Measurements from ENCODE around the gene RTEL1. TPM values are rescaled to one million over a fixed set of nuclear protein-coding genes. Genes with fewer than 3 reads are reported as not detected.

RTEL1 gene
- total and polyA plus RNA-seq, 9 of the 15 experiments (the other 6 are each of a cell fraction or from before 2014, with no cell fraction given) = 0.36 to 61.0 (median 17.9) TPM

DNA sequence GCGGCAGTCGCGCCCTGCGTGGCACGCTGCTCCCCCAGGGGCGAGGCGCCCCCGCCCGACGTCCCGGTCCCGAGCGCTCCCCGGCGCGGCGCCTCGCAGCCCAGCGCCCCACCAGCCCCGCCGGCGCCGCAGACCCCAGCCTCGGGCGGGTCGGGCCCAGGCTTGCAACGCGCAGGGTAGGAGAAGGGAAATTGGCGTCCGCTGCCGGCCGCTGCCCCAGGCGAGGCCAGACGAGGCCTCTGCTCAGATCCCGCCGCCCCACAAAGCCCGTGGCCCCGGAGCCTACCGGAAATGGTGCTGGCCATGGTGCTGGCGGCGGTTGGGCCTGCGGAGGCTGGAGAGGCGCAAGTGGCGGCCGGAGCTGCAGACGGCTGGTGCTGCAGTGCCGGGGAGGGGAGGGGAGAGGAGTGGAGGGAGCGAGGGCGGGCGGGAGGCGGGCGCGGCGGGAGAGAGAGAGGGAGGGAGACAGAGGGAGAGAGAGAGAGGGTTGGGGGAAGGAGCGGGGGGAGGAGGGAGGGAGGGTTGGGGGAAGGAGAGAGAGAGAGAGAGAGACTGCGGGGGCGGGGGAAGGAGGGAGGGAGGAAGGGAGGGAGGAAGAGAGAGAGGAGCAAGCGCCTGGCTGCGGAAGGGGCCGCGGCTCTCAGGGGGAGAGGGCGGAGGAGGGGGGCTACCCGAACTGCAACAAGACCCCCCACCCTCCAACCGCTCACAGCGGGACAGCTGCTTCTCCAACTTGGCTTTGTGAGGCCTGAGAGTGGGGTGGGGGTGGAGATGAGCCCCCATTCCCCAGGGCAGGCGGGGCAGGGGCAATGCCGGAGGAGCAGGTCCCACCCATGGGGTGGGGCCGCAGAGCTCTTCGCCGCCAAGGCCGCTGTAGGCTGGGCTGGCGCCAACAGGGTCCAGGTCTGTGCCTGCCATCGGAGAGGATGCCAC is 4.8 kb upstream of the RTEL1 start, which contains the start of gene STMN3 (continued):
- TF ChIP-seq, protein P1, sequence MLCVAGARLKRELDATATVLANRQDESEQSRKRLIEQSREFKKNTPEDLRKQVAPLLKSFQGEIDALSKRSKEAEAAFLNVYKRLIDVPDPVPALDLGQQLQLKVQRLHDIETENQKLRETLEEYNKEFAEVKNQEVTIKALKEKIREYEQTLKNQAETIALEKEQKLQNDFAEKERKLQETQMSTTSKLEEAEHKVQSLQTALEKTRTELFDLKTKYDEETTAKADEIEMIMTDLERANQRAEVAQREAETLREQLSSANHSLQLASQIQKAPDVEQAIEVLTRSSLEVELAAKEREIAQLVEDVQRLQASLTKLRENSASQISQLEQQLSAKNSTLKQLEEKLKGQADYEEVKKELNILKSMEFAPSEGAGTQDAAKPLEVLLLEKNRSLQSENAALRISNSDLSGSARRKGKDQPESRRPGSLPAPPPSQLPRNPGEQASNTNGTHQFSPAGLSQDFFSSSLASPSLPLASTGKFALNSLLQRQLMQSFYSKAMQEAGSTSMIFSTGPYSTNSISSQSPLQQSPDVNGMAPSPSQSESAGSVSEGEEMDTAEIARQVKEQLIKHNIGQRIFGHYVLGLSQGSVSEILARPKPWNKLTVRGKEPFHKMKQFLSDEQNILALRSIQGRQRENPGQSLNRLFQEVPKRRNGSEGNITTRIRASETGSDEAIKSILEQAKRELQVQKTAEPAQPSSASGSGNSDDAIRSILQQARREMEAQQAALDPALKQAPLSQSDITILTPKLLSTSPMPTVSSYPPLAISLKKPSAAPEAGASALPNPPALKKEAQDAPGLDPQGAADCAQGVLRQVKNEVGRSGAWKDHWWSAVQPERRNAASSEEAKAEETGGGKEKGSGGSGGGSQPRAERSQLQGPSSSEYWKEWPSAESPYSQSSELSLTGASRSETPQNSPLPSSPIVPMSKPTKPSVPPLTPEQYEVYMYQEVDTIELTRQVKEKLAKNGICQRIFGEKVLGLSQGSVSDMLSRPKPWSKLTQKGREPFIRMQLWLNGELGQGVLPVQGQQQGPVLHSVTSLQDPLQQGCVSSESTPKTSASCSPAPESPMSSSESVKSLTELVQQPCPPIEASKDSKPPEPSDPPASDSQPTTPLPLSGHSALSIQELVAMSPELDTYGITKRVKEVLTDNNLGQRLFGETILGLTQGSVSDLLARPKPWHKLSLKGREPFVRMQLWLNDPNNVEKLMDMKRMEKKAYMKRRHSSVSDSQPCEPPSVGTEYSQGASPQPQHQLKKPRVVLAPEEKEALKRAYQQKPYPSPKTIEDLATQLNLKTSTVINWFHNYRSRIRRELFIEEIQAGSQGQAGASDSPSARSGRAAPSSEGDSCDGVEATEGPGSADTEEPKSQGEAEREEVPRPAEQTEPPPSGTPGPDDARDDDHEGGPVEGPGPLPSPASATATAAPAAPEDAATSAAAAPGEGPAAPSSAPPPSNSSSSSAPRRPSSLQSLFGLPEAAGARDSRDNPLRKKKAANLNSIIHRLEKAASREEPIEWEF (CRISPR knock-in tag; IDR thresholded peaks at IDR 0.05) = no peak
- TF ChIP-seq STAT5A (IDR thresholded peaks at IDR 0.05; ENCODE audit: borderline replicate concordance, low read length) (no peak), SREBF1 (IDR thresholded peaks at IDR 0.05; ENCODE audit: borderline replicate concordance, low read depth, low read length) (no peak), ZNF707 (CRISPR knock-in tag; conservative IDR thresholded peaks at IDR 0.05) (no peak), ZSCAN29 (IDR thresholded peaks at IDR 0.05) (no peak), HNRNPK (IDR thresholded peaks at IDR 0.05; ENCODE audit: low read depth, low read length, poor library complexity, severe bottlenecking) (peak; percentile 56), NCOA1 (IDR thresholded peaks at IDR 0.05; ENCODE audit: low read depth) (peak; percentile 67), BRF1 (IDR thresholded peaks at IDR 0.05; ENCODE audit: borderline replicate concordance, extremely low read depth, insufficient read length) (no peak), SRSF7 (optimal IDR thresholded peaks at IDR 0.05; ENCODE audit: low read depth, low read length) (no peak), CSDE1 (IDR thresholded peaks at IDR 0.05) (no peak), ZNF263 (CRISPR knock-in tag; IDR thresholded peaks at IDR 0.05; ENCODE audit: borderline replicate concordance) (peak; percentile 96)
- TF ChIP-seq, protein P2, sequence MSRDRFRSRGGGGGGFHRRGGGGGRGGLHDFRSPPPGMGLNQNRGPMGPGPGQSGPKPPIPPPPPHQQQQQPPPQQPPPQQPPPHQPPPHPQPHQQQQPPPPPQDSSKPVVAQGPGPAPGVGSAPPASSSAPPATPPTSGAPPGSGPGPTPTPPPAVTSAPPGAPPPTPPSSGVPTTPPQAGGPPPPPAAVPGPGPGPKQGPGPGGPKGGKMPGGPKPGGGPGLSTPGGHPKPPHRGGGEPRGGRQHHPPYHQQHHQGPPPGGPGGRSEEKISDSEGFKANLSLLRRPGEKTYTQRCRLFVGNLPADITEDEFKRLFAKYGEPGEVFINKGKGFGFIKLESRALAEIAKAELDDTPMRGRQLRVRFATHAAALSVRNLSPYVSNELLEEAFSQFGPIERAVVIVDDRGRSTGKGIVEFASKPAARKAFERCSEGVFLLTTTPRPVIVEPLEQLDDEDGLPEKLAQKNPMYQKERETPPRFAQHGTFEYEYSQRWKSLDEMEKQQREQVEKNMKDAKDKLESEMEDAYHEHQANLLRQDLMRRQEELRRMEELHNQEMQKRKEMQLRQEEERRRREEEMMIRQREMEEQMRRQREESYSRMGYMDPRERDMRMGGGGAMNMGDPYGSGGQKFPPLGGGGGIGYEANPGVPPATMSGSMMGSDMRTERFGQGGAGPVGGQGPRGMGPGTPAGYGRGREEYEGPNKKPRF (IDR thresholded peaks at IDR 0.05; ENCODE audit: low read depth, low read length) = no peak
- TF ChIP-seq, protein P3, sequence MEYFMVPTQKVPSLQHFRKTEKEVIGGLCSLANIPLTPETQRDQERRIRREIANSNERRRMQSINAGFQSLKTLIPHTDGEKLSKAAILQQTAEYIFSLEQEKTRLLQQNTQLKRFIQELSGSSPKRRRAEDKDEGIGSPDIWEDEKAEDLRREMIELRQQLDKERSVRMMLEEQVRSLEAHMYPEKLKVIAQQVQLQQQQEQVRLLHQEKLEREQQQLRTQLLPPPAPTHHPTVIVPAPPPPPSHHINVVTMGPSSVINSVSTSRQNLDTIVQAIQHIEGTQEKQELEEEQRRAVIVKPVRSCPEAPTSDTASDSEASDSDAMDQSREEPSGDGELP (CRISPR knock-in tag; IDR thresholded peaks at IDR 0.05; ENCODE audit: borderline replicate concordance) = peak; percentile 93
- TF ChIP-seq, protein P4, sequence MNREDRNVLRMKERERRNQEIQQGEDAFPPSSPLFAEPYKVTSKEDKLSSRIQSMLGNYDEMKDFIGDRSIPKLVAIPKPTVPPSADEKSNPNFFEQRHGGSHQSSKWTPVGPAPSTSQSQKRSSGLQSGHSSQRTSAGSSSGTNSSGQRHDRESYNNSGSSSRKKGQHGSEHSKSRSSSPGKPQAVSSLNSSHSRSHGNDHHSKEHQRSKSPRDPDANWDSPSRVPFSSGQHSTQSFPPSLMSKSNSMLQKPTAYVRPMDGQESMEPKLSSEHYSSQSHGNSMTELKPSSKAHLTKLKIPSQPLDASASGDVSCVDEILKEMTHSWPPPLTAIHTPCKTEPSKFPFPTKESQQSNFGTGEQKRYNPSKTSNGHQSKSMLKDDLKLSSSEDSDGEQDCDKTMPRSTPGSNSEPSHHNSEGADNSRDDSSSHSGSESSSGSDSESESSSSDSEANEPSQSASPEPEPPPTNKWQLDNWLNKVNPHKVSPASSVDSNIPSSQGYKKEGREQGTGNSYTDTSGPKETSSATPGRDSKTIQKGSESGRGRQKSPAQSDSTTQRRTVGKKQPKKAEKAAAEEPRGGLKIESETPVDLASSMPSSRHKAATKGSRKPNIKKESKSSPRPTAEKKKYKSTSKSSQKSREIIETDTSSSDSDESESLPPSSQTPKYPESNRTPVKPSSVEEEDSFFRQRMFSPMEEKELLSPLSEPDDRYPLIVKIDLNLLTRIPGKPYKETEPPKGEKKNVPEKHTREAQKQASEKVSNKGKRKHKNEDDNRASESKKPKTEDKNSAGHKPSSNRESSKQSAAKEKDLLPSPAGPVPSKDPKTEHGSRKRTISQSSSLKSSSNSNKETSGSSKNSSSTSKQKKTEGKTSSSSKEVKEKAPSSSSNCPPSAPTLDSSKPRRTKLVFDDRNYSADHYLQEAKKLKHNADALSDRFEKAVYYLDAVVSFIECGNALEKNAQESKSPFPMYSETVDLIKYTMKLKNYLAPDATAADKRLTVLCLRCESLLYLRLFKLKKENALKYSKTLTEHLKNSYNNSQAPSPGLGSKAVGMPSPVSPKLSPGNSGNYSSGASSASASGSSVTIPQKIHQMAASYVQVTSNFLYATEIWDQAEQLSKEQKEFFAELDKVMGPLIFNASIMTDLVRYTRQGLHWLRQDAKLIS (CRISPR knock-in tag; IDR thresholded peaks at IDR 0.05) = peak; percentile 97
